ENCODE measurements around the gene CACNA1F.

DNA sequence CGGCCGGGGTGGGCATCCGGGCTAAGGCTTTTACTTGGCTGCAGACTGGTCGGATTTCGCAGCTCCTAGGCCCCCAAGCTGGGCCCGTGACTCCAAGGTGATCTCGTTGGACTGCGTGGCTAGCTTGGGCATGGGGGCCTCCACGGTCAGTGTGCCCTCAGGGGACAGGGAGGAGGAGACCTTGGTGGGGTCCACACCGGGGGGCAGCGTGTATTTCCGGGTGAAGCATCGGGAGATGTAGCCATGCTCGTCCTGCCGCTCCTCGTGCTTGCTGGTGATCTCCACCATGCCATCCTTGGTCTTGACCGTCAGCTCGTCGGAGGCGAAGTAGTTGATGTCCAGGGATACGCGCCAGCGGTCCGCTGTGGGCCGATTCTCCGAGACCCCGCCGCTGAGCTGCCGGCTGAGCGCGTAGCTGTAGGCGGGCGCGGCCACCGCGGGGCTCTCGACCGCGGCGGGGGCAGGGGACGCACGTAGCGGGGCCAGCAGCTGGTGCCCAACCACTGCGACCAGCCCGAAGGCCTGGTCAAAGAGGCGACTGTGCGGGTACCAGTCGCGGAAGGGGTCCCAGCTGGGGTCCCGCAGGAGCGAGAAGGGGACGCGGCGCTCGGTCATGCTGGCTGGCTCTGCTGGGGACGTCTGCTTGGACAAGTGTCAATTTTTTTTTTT, 881 bp upstream of the CACNA1F start:
- TF ChIP-seq, protein P1, sequence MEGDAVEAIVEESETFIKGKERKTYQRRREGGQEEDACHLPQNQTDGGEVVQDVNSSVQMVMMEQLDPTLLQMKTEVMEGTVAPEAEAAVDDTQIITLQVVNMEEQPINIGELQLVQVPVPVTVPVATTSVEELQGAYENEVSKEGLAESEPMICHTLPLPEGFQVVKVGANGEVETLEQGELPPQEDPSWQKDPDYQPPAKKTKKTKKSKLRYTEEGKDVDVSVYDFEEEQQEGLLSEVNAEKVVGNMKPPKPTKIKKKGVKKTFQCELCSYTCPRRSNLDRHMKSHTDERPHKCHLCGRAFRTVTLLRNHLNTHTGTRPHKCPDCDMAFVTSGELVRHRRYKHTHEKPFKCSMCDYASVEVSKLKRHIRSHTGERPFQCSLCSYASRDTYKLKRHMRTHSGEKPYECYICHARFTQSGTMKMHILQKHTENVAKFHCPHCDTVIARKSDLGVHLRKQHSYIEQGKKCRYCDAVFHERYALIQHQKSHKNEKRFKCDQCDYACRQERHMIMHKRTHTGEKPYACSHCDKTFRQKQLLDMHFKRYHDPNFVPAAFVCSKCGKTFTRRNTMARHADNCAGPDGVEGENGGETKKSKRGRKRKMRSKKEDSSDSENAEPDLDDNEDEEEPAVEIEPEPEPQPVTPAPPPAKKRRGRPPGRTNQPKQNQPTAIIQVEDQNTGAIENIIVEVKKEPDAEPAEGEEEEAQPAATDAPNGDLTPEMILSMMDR (IDR thresholded peaks at IDR 0.05): no peak
- TF ChIP-seq POLR2A (IDR thresholded peaks at IDR 0.05) (no peak), POLR2AphosphoS5 (IDR thresholded peaks at IDR 0.05) (no peak)
